Activated CD4-positive, alpha-beta T cell treated with anti-CD3 and anti-CD28 coated beads, Interleukin-2, amount 50 U/mL, for 4 hours (primary cell): Measurements from ENCODE around the gene CHST13.

Experiments
- DNase-seq, 2 experiments: peaks; one replicate each; pipeline ENCODE4 v3.0.0-alpha.2; 2020

Gene CHST13

DNA sequence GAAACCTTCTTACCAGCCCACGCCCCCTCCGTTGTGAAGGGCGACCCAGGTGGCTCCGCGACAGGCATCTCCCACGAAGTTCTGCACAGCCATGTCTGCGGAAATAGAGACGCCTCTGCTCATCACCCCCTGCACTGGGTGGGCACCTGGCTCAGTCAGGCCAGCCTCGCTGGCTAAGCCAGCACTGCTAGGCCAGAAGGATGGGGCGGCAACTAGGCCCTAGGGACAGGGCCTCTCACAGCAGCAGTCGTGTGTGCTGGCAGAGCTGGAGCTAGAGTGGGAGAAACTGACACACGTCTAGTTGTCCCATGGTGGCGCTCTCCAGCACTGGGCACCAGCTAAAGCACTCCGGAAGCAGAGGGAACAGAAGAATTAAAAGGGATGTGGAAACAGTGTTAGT lies 35.8 kb upstream of the CHST13 start:
- no peak for DNase-seq

DNA sequence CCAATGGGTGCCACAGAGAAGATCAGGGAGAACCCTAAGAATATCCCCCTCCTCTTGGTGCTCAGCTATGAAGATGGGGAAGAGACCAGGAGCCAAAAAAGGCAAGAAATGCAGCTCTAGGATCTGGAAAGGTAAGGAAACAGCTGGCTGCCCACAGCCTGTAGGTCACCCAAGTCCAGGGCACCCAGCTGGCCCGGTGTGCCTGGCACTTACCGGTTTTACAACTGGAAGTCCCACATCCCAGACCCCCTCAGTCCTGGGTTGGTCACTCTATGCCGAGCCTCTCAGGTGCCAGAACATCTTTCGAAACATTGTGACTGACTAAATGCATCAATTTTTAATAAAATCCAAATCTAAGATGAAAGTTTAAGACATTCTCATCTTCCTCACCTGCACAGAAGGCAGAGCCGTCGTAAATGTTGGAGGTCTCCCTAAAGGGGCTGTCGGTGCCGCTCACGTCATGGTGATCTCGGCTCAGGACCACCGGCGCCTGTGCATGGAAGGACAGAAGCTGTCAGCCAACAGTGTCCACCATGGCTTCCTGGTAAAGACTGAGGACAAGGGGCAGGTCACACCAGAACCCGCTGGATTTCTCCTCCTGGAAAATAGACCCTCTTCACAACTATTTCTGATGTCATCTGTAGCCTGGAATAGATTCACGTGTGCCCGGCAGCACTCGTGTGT lies 34.9 kb upstream of the CHST13 start:
- no peak for DNase-seq

GRCh38 chr3:126490619-126491018 lies 33.3 kb upstream of the CHST13 start:
- no peak for DNase-seq

DNA sequence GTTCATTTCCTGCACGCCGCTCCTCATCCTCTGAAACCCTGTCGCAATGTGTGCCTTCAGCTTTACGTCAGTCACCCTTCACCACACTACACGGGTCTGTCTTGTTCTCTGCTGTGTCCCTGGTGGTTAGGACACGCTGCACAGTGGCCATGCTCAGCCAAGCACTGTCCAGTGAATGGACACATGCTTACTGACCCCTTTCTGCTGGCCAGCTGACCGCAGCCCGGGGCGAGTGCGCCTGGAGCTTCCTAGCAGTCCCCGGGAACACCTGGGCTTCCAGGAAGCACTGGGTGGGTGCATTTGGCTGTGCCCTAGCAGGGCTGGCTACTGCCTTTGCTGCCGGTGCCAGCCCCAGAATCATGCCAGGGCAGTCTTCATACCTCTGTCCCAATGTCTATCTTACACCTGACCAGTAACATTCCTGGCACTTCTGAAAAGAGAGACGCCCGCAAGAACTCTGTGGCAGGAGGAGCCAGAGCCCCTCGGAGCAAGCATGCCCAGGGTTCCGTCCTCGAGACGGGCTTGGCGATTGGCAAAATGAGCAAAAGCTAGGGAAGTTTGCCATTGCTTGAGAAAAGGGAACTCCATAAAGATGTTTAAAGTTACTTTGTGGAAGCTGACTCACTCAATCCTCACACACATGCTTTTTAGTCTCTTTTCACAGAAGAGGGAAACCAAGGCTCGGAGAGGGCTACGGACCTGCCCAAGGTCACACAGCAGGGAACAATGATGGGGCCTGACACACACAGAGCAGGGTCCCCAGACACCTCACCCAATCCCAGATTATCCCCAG lies 32.5 kb upstream of the CHST13 start:
- DNase-seq, result no peak

DNA sequence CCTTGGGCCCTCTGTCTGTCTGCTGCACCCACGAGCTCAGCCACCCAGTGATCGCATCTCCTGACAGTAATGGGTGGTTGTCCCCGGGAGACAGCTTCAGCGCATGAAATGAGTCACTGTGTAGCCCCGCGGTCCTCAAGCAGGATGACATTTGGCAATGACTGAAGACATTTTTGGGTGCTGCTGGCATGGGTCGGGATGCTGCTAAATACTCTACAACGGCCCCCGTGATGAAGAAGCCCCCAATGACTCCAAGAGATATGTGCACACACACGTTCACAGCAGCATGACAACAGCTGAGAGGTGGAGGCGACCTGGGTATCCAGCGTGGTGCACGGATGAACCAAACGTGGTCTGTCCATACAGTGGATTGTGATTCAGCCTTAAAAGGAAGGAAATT lies 30.9 kb upstream of the CHST13 start:
- DNase-seq, result no peak

GRCh38 chr3:126493739-126494138 lies 30.2 kb upstream of the CHST13 start:
- DNase-seq, result no peak

DNA sequence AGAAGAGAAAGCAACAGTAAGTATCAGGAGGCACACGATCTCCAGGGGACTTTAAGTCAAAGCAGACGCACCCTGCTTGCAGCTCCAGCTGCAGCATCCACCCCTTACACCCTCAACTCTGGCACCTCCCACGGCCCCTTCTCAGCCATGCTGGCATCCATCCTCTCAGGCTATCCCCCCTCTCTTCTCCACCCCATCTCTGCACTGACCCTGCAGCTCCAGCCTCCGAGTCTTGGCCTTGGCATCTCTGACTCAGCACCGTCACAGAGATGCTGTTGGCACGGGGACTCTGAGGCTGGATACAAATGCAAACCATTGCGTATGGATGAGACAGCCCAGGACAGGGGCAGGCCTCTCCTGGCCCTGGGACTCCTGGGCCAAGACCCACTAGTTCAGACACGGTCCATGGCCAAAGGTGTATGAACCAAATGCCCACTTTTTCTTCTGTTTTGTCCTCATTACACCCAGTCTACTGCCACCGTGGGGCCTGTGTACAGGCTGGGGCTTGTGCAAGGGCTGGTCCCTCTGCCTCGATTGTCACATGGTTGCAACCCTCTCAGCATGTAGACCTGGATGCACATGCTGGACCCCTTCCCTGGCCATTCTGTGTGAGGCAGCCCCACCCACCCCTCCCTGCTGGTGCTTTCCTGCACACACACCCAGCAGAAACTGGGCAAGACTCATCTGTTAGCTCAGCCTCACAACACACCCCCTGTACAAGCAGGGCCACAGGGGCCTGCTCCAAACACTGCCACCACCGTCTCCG lies 29.6 kb upstream of the CHST13 start:
- DNase-seq, result no peak

GRCh38 chr3:126494970-126495230 lies 29.1 kb upstream of the CHST13 start:
- no peak for DNase-seq

DNA sequence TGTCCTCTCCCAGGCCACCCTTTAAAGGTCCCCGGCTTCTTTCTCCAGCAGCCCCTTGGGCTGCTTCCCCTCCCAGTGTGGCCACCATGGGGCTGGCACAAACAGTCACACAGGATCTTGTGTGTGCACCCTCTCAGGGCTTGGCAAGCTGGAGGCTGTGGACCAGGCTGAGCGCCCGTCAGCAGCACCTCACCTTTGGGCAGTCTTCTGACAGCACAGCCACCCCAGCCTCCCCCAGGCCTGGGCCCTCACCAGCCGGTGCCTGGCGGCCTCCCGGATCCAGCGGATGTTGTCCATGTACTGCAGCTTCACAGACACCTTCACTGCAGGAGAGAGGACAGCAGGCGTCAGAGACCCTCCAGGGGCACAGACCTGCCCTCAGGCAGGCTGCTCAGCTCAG lies 28.2 kb upstream of the CHST13 start:
- DNase-seq, result no peak

DNA sequence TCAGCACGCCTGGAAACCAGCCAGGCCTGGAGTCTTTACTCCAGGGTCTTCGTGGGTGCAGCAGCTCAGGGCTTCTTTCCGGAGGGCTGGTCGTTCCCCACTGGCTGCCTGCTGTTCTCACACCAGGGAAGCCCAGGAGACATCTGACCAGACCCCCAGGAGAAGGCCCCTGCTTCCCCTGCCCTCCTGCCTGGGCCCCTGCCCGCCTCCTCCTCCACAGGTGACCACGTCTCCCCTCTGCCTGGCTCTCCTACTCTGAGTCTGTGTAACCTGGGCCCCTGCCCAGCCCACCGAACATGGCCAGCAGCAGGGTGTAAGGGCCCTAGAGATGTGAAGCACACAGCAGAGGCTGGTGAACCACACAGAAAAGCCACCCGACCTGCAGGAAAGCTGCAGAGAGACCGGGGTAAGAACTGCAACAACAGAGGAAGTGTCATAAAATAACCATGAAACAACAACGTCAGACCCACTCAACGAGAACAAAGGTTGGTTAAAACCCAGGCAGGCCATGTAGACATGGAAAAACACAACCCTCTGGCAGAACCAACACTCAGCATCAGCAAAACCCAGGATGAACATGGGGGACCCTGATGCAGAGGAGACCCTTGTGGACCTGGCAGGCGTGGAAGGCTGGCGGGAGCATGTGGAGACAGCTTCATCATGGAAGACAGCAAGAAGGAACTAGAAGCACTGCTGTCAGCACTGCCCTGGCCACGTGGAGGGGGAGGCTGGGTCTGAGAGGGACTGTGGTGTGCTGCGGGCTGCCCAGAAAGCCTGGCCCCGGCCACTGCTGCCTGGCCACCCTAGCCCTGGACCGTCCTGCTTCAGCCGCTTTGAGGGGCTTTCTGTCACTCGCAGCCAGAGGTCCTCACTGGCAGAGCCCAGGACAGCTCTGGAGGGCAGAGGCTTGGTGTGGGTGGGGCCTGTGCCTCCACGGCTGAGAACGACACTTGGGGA lies 26.8 kb upstream of the CHST13 start:
- DNase-seq, result no peak

- no peak for DNase-seq
These were observed 26.0 kb upstream of the CHST13 start for GRCh38 chr3:126497956-126498355.

GRCh38 chr3:126498461-126498860 lies 25.5 kb upstream of the CHST13 start:
- no peak for DNase-seq

DNA sequence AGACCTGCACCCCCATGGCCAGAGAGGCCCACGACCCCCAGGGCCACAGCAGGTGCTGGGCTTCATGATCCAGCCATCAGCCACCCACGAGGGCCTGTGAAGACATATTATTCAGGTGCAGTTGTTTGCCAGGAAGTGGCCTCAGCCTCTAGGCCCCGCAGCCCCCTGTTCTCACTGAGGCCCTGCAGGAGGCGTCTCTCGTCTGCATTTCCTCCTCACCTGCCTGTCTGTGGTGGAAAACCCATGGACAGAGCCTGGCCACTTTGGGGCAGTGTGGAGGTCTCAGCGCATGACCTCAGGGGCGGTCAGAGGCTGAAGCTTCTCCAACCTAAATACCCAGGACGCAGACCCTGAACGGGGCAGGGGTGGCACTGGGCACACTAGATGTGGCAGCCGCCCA lies 25.0 kb upstream of the CHST13 start:
- no peak for DNase-seq

DNA sequence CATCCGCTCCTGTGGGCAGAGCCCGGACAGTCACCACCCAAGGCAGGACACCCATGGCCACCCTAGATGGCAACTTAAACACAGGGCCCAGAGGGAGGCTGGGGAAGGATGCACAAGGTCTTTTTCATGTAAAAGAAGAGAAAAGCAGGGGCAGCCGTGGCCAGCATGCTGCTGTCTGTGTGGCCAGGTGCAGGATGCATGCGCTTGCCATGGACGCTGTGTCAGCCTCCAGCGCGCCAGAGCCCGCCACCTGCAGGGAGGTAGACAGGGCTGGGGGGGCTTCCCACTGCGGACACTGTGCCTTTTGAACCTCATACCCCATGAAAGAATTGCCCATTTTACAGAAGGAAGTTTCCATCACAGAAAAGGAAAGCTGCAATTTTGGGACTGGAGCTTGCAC lies 24.6 kb upstream of the CHST13 start:
- no peak for DNase-seq

DNA sequence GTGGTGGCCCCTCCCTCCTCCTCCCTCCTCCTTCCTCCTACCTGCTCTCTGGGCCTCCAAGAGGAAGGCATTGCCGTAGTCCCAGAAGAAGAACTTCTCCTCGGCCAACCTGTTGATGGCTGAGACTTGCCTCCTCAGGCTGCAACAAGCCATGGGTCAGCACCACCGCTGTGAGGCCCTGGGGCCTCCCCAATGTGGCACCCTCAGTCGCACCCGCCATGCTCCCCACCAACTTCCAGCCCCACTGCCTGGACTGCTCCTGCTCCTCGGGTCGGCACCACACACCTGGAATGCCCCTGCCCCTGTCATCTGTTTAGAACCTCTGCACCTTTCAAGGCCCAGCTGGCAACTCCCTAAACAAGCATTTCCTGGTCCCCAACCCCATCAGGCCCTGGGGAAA lies 23.9 kb upstream of the CHST13 start:
- DNase-seq, result no peak

DNA sequence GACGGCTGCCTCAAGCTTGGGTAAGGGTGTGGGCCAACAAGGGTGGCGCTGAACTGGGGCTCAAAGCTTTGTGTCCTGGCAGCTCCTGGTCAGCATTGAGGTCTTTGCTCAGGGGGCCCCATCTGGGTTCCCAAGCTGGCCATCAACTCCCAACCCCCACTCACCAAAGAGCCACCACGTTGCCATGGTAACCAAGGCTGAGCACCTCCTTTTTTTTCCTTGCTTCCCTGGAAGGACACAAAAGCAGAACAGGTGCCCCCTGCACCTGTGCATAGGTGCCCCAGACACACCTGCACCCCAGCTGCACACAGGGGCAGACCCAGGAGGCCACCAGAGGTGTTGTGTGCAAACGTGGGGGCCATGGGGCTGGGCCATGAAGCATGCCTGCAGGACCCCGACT lies 22.9 kb upstream of the CHST13 start:
- DNase-seq, result no peak

GRCh38 chr3:126501736-126502135 lies 22.2 kb upstream of the CHST13 start:
- no peak for DNase-seq

GRCh38 chr3:126502656-126503055 lies 21.3 kb upstream of the CHST13 start:
- DNase-seq, result no peak

DNA sequence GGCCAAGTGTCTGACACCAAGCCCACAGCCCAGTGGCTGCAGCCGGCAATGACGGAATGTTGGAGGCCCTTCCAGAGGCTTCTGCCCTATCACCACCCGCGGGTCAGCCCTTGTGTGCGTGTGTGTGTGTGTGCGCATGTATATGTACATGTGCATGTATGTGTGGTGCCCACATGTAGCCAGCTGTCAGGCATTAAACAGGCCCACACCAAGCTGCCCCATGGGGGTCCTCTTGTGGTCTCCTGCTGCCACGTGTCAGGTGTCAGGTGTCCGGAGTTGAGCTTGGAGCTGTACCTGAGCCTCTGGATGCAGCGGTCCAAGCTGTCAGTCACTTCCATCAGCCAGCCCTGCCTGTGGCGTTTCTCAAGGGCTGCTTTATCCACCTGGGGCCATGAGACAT lies 20.3 kb upstream of the CHST13 start:
- DNase-seq, result no peak

DNA sequence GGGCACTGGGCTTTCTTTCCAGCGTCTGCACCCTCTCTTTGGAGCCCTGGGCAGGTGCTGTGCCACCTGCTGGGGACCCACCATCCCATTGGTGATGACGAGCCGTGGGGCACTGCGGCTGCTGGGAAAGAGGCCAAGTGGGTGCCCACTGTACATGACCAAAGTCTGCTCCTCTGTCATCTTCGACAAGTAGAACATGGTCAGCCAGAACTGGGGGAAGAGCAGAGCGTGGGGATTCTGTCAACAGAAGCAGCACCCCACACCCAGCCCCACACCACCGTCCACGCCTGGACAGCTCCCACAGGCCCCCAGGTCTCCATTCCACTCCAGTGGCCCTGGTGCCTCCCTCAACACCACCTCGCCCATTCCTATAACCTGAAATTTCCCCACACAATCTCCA lies 16.1 kb upstream of the CHST13 start:
- DNase-seq, result no peak

GRCh38 chr3:126508564-126508964 lies 15.4 kb upstream of the CHST13 start:
- no peak for DNase-seq

- DNase-seq, result no peak
These were observed 14.2 kb upstream of the CHST13 start for GRCh38 chr3:126509597-126510307.
